ENCODE measurements around the gene SCUBE1.

The SCUBE1 gene

GRCh38 chr22:43343262-43343669 is at the start of gene SCUBE1:
SCUBE1 (minus strand) TSS chr22:43343372; CDS start chr22:43343261, 111 bp downstream.
- no peak for DNase-seq

- no peak for DNase-seq
These were observed 49.3 kb upstream of the SCUBE1 start for GRCh38 chr22:43392385-43392989.

- DNase-seq: no peak
These were observed 48.1 kb upstream of the SCUBE1 start for GRCh38 chr22:43391306-43391705.

- no peak for DNase-seq
These were observed 47.7 kb upstream of the SCUBE1 start for GRCh38 chr22:43390872-43391271.

GRCh38 chr22:43390166-43390565 is 47.0 kb upstream of the SCUBE1 start:
- DNase-seq: no peak

- no peak for DNase-seq
These were observed 46.2 kb upstream of the SCUBE1 start for GRCh38 chr22:43389227-43389836.

- no peak for DNase-seq
These were observed 45.3 kb upstream of the SCUBE1 start for GRCh38 chr22:43388420-43388851.

- DNase-seq: no peak
These were observed 44.6 kb upstream of the SCUBE1 start for GRCh38 chr22:43387815-43388214.

- DNase-seq: no peak
These were observed 42.8 kb upstream of the SCUBE1 start for GRCh38 chr22:43385770-43386641.

- no peak for DNase-seq
These were observed 41.7 kb upstream of the SCUBE1 start for GRCh38 chr22:43384863-43385262.

GRCh38 chr22:43381693-43382092 is 38.5 kb upstream of the SCUBE1 start:
- no peak for DNase-seq

- DNase-seq: no peak
These were observed 34.9 kb upstream of the SCUBE1 start for GRCh38 chr22:43377896-43378704.

- DNase-seq: no peak
These were observed 34.4 kb upstream of the SCUBE1 start for GRCh38 chr22:43377548-43377895.

- no peak for DNase-seq
These were observed 33.8 kb upstream of the SCUBE1 start for GRCh38 chr22:43376765-43377547.

- DNase-seq: no peak
These were observed 32.8 kb upstream of the SCUBE1 start for GRCh38 chr22:43375951-43376455.

GRCh38 chr22:43370036-43370435 is 26.9 kb upstream of the SCUBE1 start:
- DNase-seq: no peak

- DNase-seq: no peak
These were observed 22.7 kb upstream of the SCUBE1 start for GRCh38 chr22:43365715-43366440.

- no peak for DNase-seq
These were observed 20.9 kb upstream of the SCUBE1 start for GRCh38 chr22:43364169-43364435.

GRCh38 chr22:43363315-43364168 is 20.4 kb upstream of the SCUBE1 start:
- DNase-seq: no peak

- DNase-seq: no peak
These were observed 17.4 kb upstream of the SCUBE1 start for GRCh38 chr22:43360576-43360975.

- DNase-seq: no peak
These were observed 13.7 kb upstream of the SCUBE1 start for GRCh38 chr22:43356881-43357280.

All from NCI-H1048 (cell line).